ENCODE data around the gene PRRX2.
"Not testable (repeated sequence)": the region's sequence is repeated elsewhere in the genome, so short reads cannot be mapped to it uniquely, and the experiment has no call there.

PRRX2 gene

GRCh38 chr9:129725795-129726251 lies 60.4 kb downstream of the PRRX2 start:
- in situ Hi-C loops (cut with MboI; ENCODE audit: low sequenced_read_pairs) = no loop called here

- in situ Hi-C loops (cut with MboI; ENCODE audit: low sequenced_read_pairs) = no loop called here
Measured at GRCh38 chr9:129726322-129727160, 61.1 kb downstream of the PRRX2 start.

- in situ Hi-C loops (cut with MboI; ENCODE audit: low sequenced_read_pairs) = no loop called here
Measured at GRCh38 chr9:129728744-129729143, 63.3 kb downstream of the PRRX2 start.

GRCh38 chr9:129731477-129732085 lies 66.1 kb downstream of the PRRX2 start:
- in situ Hi-C loops (cut with MboI; ENCODE audit: low sequenced_read_pairs) = no loop called here

GRCh38 chr9:129732100-129732499 lies 66.7 kb downstream of the PRRX2 start:
- in situ Hi-C loops (cut with MboI; ENCODE audit: low sequenced_read_pairs) = no loop called here

GRCh38 chr9:129732946-129733631 lies 67.6 kb downstream of the PRRX2 start:
- in situ Hi-C loops (cut with MboI; ENCODE audit: low sequenced_read_pairs) = no loop called here

GRCh38 chr9:129733632-129733953 lies 68.1 kb downstream of the PRRX2 start:
- in situ Hi-C loops (cut with MboI; ENCODE audit: low sequenced_read_pairs) = no loop called here

- in situ Hi-C loops (cut with MboI; ENCODE audit: low sequenced_read_pairs) = no loop called here
Measured at GRCh38 chr9:129735546-129735945, 70.1 kb downstream of the PRRX2 start.

- in situ Hi-C loops (cut with MboI; ENCODE audit: low sequenced_read_pairs) = no loop called here
Measured at GRCh38 chr9:129736334-129736733, 70.9 kb downstream of the PRRX2 start.

GRCh38 chr9:129737479-129738274 lies 72.2 kb downstream of the PRRX2 start:
- in situ Hi-C loops (cut with MboI; ENCODE audit: low sequenced_read_pairs) = no loop called here

GRCh38 chr9:129739432-129739831 lies 74.0 kb downstream of the PRRX2 start:
- in situ Hi-C loops (cut with MboI; ENCODE audit: low sequenced_read_pairs) = no loop called here

GRCh38 chr9:129740174-129740573 lies 74.7 kb downstream of the PRRX2 start:
- in situ Hi-C loops (cut with MboI; ENCODE audit: low sequenced_read_pairs) = no loop called here

GRCh38 chr9:129740666-129741464 lies 75.4 kb downstream of the PRRX2 start:
- in situ Hi-C loops (cut with MboI; ENCODE audit: low sequenced_read_pairs) = no loop called here

- in situ Hi-C loops (cut with MboI; ENCODE audit: low sequenced_read_pairs) = no loop called here
Measured at GRCh38 chr9:129745200-129745599, 79.8 kb downstream of the PRRX2 start.

GRCh38 chr9:129746092-129746777 lies 80.8 kb downstream of the PRRX2 start:
- in situ Hi-C loops (cut with MboI; ENCODE audit: low sequenced_read_pairs) = no loop called here

- in situ Hi-C loops (cut with MboI; ENCODE audit: low sequenced_read_pairs) = no loop called here
Measured at GRCh38 chr9:129748249-129748648, 82.8 kb downstream of the PRRX2 start.

- in situ Hi-C loops (cut with MboI; ENCODE audit: low sequenced_read_pairs) = not testable (repeated sequence)
Measured at GRCh38 chr9:129749052-129749451, 83.6 kb downstream of the PRRX2 start.

GRCh38 chr9:129749575-129749974 lies 84.1 kb downstream of the PRRX2 start:
- in situ Hi-C loops (cut with MboI; ENCODE audit: low sequenced_read_pairs) = no loop called here

- in situ Hi-C loops (cut with MboI; ENCODE audit: low sequenced_read_pairs) = no loop called here
Measured at GRCh38 chr9:129750013-129750638, 84.7 kb downstream of the PRRX2 start.

Measured in hTERT RPE-1 (cell line).